Astrocyte of the spinal cord (primary cell): ENCODE measurements around the gene STARD9.
"Not testable (repeated sequence)": the region's sequence is repeated elsewhere in the genome, so short reads cannot be mapped to it uniquely, and the experiment has no call there.

Experiments used
- DNase-seq: peaks from one replicate; pipeline ENCODE4 v3.0.0; 2011; ENCODE audit warnings: low read depth, low spot score
- H3K4me3 ChIP-seq: 2 replicates; pipeline ENCODE4 v1.5.1; 2011; ENCODE audit warnings: low read depth, mild to moderate bottlenecking, low read length, moderate library complexity
- in situ Hi-C: cut with HindIII; loops from 2 replicates; pipeline ENCODE4 v1.10.0; 2017; ENCODE audit warnings: low sequenced_read_pairs
- TF ChIP-seq, protein P1 (sequence below): IDR thresholded peaks from 2 replicates; pipeline ENCODE4 v1.5.1; 2012; ENCODE audit warnings: low read depth, mild to moderate bottlenecking, low read length, inconsistent platforms

Gene STARD9

GRCh38 chr15:42667855-42668254 is 92.4 kb downstream of the STARD9 start:
- H3K4me3 ChIP-seq, result no peak overlapping the region
- TF ChIP-seq, protein P1, sequence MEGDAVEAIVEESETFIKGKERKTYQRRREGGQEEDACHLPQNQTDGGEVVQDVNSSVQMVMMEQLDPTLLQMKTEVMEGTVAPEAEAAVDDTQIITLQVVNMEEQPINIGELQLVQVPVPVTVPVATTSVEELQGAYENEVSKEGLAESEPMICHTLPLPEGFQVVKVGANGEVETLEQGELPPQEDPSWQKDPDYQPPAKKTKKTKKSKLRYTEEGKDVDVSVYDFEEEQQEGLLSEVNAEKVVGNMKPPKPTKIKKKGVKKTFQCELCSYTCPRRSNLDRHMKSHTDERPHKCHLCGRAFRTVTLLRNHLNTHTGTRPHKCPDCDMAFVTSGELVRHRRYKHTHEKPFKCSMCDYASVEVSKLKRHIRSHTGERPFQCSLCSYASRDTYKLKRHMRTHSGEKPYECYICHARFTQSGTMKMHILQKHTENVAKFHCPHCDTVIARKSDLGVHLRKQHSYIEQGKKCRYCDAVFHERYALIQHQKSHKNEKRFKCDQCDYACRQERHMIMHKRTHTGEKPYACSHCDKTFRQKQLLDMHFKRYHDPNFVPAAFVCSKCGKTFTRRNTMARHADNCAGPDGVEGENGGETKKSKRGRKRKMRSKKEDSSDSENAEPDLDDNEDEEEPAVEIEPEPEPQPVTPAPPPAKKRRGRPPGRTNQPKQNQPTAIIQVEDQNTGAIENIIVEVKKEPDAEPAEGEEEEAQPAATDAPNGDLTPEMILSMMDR, result no peak
- in situ Hi-C loops, result no loop called here
- DNase-seq, result no peak

- TF ChIP-seq, protein P1, result no peak
- H3K4me3 ChIP-seq, result no peak overlapping the region
- no peak for DNase-seq
- in situ Hi-C loops, result no loop called here
These were observed 95.0 kb downstream of the STARD9 start for GRCh38 chr15:42670451-42670850.

GRCh38 chr15:42672444-42672843 is 97.0 kb downstream of the STARD9 start:
- in situ Hi-C loops, result no loop called here
- H3K4me3 ChIP-seq, result no peak overlapping the region
- TF ChIP-seq, protein P1, result no peak

DNA sequence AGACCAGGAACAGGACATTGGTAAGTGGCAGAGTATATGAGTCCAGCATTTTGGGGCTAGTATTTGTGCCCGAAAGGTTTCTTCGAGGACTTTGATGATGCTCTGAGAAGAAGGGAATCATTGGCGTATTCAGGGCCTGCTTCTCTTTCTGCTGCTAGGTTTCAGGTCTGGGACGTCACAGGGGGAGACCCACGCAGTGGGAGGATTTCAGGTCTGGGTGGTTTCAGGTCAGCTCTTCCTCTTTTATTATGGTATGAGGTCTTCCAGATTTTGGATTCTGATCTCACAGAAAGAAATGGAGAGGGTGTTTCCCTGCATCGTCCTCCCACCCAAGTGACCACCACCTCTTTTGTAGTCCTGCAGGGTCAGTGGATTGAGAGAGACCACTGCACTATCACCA is 99.1 kb downstream of the STARD9 start:
- no peak for DNase-seq
- TF ChIP-seq, protein P1, result no peak
- in situ Hi-C loops, result no loop called here
- H3K4me3 ChIP-seq, result no peak overlapping the region

More at GRCh38 chr15:42672444-42672843, 97.0 kb downstream of the STARD9 start:
- DNase-seq, result no peak

DNA sequence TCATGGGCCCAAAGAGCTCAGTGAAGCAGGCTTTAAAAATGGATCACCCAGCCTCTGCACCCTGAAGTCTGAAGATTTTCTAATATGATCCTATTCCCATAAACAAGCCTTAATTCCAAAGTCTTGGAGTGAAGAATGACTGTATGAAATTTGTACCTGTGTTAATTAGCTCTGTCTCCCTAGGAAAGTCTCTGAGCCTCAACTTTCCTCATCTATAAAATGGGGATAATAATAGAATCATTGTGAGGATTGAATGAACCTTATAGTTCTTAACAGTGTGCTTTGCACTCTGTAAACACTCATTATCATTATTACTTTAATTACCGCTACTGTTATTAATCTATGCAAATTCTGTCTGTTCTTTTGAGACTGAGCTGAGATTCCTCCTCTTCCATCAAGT is 99.6 kb downstream of the STARD9 start:
- no peak for DNase-seq
- TF ChIP-seq, protein P1, result no peak
- H3K4me3 ChIP-seq, result no peak overlapping the region
- in situ Hi-C loops, result no loop called here

GRCh38 chr15:42679285-42680141 is 104.1 kb downstream of the STARD9 start:
- no peak for DNase-seq
- H3K4me3 ChIP-seq, result no peak overlapping the region
- TF ChIP-seq, protein P1, result no peak
- in situ Hi-C loops, result no loop called here

DNA sequence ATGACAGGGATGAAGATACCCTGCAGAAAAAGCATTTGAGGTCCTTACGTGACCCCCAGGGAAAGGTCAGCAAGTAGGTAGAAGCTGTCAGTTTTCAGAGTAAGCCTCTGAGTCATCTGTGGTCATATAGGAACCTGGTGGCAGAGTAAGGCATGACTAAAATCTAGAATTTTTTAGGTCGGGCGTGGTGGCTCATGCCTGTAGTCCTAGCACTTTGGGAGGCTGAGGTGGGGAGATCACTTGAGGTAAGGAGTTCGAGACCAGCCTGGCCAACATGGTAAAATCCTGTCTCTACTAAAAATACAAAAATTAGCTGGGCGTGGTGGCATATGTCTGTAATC is 104.7 kb downstream of the STARD9 start:
- DNase-seq, in situ Hi-C loops, H3K4me3 ChIP-seq: not testable (repeated sequence)
